Loucy (cell line): Measurements from ENCODE around the gene CDC42EP2.

Experiments
- H2AFZ ChIP-seq: fragments of 200-600 bp; sonication (generic); 2 replicates; pipeline ENCODE4 v1.6.0; 2016; ENCODE audit warnings: antibody characterized with exemption, mild to moderate bottlenecking, low read length, moderate library complexity
- H3F3A ChIP-seq: fragments of 200-600 bp; 2 replicates; pipeline ENCODE4 v1.6.0; 2016; ENCODE audit warnings: antibody characterized with exemption, low read depth, mild to moderate bottlenecking
- H3K27me3 ChIP-seq: fragments of 200-600 bp; sonication (generic); 2 replicates; pipeline ENCODE4 v1.6.1; 2014; ENCODE audit warnings: low read length, mild to moderate bottlenecking; ENCODE audit not compliant: insufficient read depth, poor library complexity, severe bottlenecking
- H3K36me3 ChIP-seq: fragments of 200-600 bp; sonication (generic); 2 replicates; pipeline ENCODE4 v1.6.1; 2016; ENCODE audit warnings: low read length; ENCODE audit not compliant: insufficient read depth
- H3K4me1 ChIP-seq: fragments of 200-600 bp; sonication (generic); 2 replicates; pipeline ENCODE4 v1.5.1; 2014; ENCODE audit warnings: low read length, mild to moderate bottlenecking; ENCODE audit not compliant: insufficient read depth, poor library complexity, severe bottlenecking
- H3K4me2 ChIP-seq: fragments of 200-600 bp; sonication (generic); 2 replicates; pipeline ENCODE4 v1.6.0; 2014; ENCODE audit warnings: antibody characterized with exemption, low read length, low read depth, mild to moderate bottlenecking; ENCODE audit not compliant: poor library complexity, severe bottlenecking
- H3K4me3 ChIP-seq: fragments of 200-600 bp; sonication (generic); 2 replicates; pipeline ENCODE4 v1.5.1; 2014; ENCODE audit warnings: low read length, mild to moderate bottlenecking, mixed read lengths; ENCODE audit not compliant: poor library complexity, severe bottlenecking
- H3K79me2 ChIP-seq: fragments of 200-600 bp; sonication (generic); 2 replicates; pipeline ENCODE4 v1.6.1; 2014; ENCODE audit warnings: low read length; ENCODE audit not compliant: insufficient read depth
- H3K9ac ChIP-seq: fragments of 200-600 bp; sonication (generic); 2 replicates; pipeline ENCODE4 v1.6.0; 2014; ENCODE audit warnings: mild to moderate bottlenecking, low read depth, low read length, moderate library complexity; ENCODE audit not compliant: poor library complexity, severe bottlenecking
- H3K9me2 ChIP-seq: fragments of 200-600 bp; sonication (generic); replicated peaks from 2 replicates; pipeline ENCODE4 v1.6.1; 2016; ENCODE audit warnings: low read depth, low read length, mixed read lengths
- H3K9me3 ChIP-seq: fragments of 200-600 bp; sonication (generic); 2 replicates; pipeline ENCODE4 v1.6.1; 2014; ENCODE audit warnings: mild to moderate bottlenecking, antibody characterized with exemption, low read length, low read depth; ENCODE audit not compliant: insufficient read depth
- H4K20me1 ChIP-seq: fragments of 200-600 bp; sonication (generic); 2 replicates; pipeline ENCODE4 v1.6.0; 2014; ENCODE audit warnings: antibody characterized with exemption, low read length, mild to moderate bottlenecking; ENCODE audit not compliant: insufficient read depth, poor library complexity, severe bottlenecking
- CTCF ChIP-seq: fragments of 200-600 bp; sonication (generic); conservative IDR thresholded peaks from 2 replicates; pipeline ENCODE4 v1.5.1; 2014; ENCODE audit warnings: mild to moderate bottlenecking, antibody characterized with exemption, low read length
- EZH2phosphoT487 ChIP-seq: fragments of 200-600 bp; IDR thresholded peaks from 2 replicates; pipeline ENCODE4 v1.6.1; 2018; ENCODE audit warnings: antibody characterized with exemption, mild to moderate bottlenecking, moderate library complexity, borderline replicate concordance

Gene CDC42EP2

GRCh38 chr11:65300621-65301275 is 13.9 kb upstream of the CDC42EP2 start:
- H3K4me1 ChIP-seq, result no peaks in the 10 kb centered on the region
- no peaks in the 10 kb centered on the region for H3K79me2 ChIP-seq
- peaks cover 40% of the 10 kb centered on the region; the same call in 1 of the 2 replicates for H3K36me3 ChIP-seq
- no peaks in the 10 kb centered on the region for H3K9me3 ChIP-seq
- H3K9ac ChIP-seq, result no peak overlapping the region
- H3K27me3 ChIP-seq, result no peaks in the 10 kb centered on the region
- H3K9me2 ChIP-seq, result no peaks in the 10 kb centered on the region
- TF ChIP-seq EZH2phosphoT487 (no peak), CTCF (no peak)
- no peaks in the 10 kb centered on the region for H4K20me1 ChIP-seq
- no peak overlapping the region for H2AFZ ChIP-seq
- no peak overlapping the region for H3K4me3 ChIP-seq
- no peaks in the 10 kb centered on the region for H3F3A ChIP-seq
- no peak overlapping the region for H3K4me2 ChIP-seq

- Histone ChIP-seq H3K27me3 (no peaks in the 10 kb centered on the region), H3K9me2 (no peaks in the 10 kb centered on the region), H3K79me2 (no peaks in the 10 kb centered on the region), H4K20me1 (no peaks in the 10 kb centered on the region), H3K9ac (no peak overlapping the region), H3K4me3 (no peak overlapping the region), H3K4me2 (no peak overlapping the region), H3K36me3 (peaks cover 32% of the 10 kb centered on the region; the same call in 1 of the 2 replicates), H2AFZ (no peak overlapping the region), H3K4me1 (no peaks in the 10 kb centered on the region), H3F3A (no peaks in the 10 kb centered on the region), H3K9me3 (no peaks in the 10 kb centered on the region)
- TF ChIP-seq EZH2phosphoT487 (no peak), CTCF (no peak)
Observed at GRCh38 chr11:65301491-65302329, 13.0 kb upstream of the CDC42EP2 start.

- H3K9me2 ChIP-seq, result no peaks in the 10 kb centered on the region
- H3K36me3 ChIP-seq, result peaks cover 20% of the 10 kb centered on the region; the same call in 1 of the 2 replicates
- TF ChIP-seq CTCF (no peak), EZH2phosphoT487 (no peak)
- H3K4me1 ChIP-seq, result no peaks in the 10 kb centered on the region
- H3K79me2 ChIP-seq, result no peaks in the 10 kb centered on the region
- no peaks in the 10 kb centered on the region for H3K9me3 ChIP-seq
- H2AFZ ChIP-seq, result no peak overlapping the region
- H3K4me2 ChIP-seq, result no peak overlapping the region
- H3K4me3 ChIP-seq, result no peak overlapping the region
- no peak overlapping the region for H3K9ac ChIP-seq
- no peaks in the 10 kb centered on the region for H4K20me1 ChIP-seq
- H3K27me3 ChIP-seq, result no peaks in the 10 kb centered on the region
- H3F3A ChIP-seq, result no peaks in the 10 kb centered on the region
Observed at GRCh38 chr11:65303555-65303954, 11.1 kb upstream of the CDC42EP2 start.
